Gastroesophageal sphincter (tissue), 4 donors: ENCODE measurements around the gene PXK. TPM values are rescaled to one million over a fixed set of nuclear protein-coding genes. Genes with fewer than 3 reads are reported as not detected.

Experiments
- ATAC-seq: fragments of 150-250 bp; one replicate; pipeline ENCODE4 v1.9.1; 2016; ENCODE audit warnings: mild to moderate bottlenecking, moderate library complexity
- H3K27ac ChIP-seq, 4 donors: fragments of 200-600 bp; sonication (generic) in 3 of 4; 1 replicate in 3 of 4; 2 replicates in 1 of 4; pipeline ENCODE4 v1.5.1; 2016 to 2019
- H3K27me3 ChIP-seq: fragments of 200-600 bp; sonication (generic); one replicate; pipeline ENCODE4 v1.5.1; 2019
- H3K36me3 ChIP-seq, 2 donors: fragments of 200-600 bp; sonication (generic); one replicate each; pipeline ENCODE4 v1.5.1; 2019; ENCODE audit warnings: control low read depth in 1 of 2
- H3K4me1 ChIP-seq, 3 donors: fragments of 200-600 bp; sonication (generic); 1 replicate in 2 of 3; 2 replicates in 1 of 3; pipeline ENCODE4 v1.5.1; 2016 to 2019; ENCODE audit warnings: control low read depth in 2 of 3
- H3K4me3 ChIP-seq, 2 donors: fragments of 200-600 bp; sonication (generic); one replicate each; pipeline ENCODE4 v1.5.1; 2019; ENCODE audit warnings: mild to moderate bottlenecking in 1 of 2, moderate library complexity in 1 of 2
- H3K9me3 ChIP-seq, 3 donors: fragments of 200-600 bp; sonication (generic); one replicate each; pipeline ENCODE4 v1.5.1; 2017 to 2019; ENCODE audit warnings: control low read depth in 2 of 3
- CTCF ChIP-seq, 4 experiments: fragments of 200-600 bp in 2 of 4; fragments of 450-650 bp in 2 of 4; sonication (generic) in 1 of 4; IDR thresholded peaks; one replicate each; pipeline ENCODE4 v1.5.1; 2017 to 2019; ENCODE audit warnings: antibody characterized with exemption in 4 of 4, mild to moderate bottlenecking in 2 of 4, moderate library complexity in 2 of 4
- EP300 ChIP-seq: sonication (generic); formaldehyde crosslinking; IDR thresholded peaks from one replicate; pipeline ENCODE4 v1.6.1; 2017; ENCODE audit warnings: antibody characterized with exemption, mild to moderate bottlenecking
- POLR2A ChIP-seq, 2 donors: fragments of 450-650 bp; IDR thresholded peaks; one replicate each; pipeline ENCODE4 v1.6.1; 2017; ENCODE audit warnings: antibody characterized with exemption in 2 of 2, mild to moderate bottlenecking in 2 of 2, moderate library complexity in 1 of 2
- POLR2AphosphoS5 ChIP-seq: sonication (generic); formaldehyde crosslinking; IDR thresholded peaks from one replicate; pipeline ENCODE4 v1.6.1; 2017; ENCODE audit warnings: antibody characterized with exemption
- WGBS, 2 donors: methylation state at CpG; one replicate each; pipeline ENCODE4 v1.1.5; 2018; ENCODE audit warnings: low coverage in 1 of 2; 5-methylcytosine and 5-hydroxymethylcytosine counted together
- total RNA-seq, 4 donors: library from RNA; depleted of rRNA; stranded (reverse); fragments of >200 nt; gene quantifications; one replicate each; pipeline ENCODE4 v1.1.0, GENCODE V29; 2016

The PXK gene
- total RNA-seq, 4 donors from 2014 or later, result 29.3 to 41.0 (median 34.4) TPM

DNA sequence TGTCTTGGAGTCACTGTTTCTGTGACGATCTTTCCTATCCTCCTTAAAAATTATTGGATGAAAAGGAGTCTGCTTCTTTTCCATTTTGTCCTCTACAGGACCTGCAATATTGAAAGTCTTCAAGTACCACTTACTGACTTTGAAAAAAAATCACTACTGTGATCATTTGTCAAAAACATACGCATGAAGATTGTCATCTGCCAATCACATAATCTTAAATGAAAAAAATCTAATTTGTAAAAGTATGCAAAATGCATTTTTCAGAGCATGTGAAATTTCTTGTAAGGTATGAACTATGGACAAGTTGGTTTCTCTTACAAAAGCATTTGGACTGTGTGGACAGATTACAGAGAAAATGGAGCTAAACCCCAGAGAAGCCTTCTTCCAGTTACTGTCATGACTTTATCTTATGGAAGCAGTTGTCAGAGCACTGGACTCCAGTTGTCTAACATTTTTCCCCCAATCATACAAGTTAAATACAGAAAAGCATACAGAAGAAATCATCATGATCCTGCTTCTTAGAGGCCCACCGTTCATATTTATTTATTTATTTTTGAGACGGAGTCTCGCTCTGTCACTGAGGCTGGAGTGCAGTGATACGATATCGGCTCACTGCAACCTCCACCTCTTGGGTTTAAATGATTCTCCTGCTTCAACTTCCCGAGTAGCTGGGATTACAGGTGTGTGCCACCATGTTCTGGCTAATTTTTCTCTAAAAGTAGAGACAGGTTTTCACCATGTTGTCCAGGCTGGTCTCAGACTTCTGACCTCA is 3.4 kb upstream of the PXK start:
- Histone ChIP-seq H3K27me3 (no peaks in the 10 kb centered on the region), H3K4me1 (peaks cover 0 to 45% (median under 1%) of the 10 kb centered on the region in 3 donors), H3K4me3 (no peak overlapping the region), H3K27ac (no peak overlapping the region), H3K36me3 (no peaks in the 10 kb centered on the region), H3K9me3 (no peaks in the 10 kb centered on the region)
- TF ChIP-seq POLR2AphosphoS5 (no peak), POLR2A (IDR thresholded peaks at IDR 0.05) (no peak)
- WGBS, 2 donors, result 76 to 88% methylated on average over 7 to 8 of the region's 8 CpGs
- ATAC-seq, result no peak

- TF ChIP-seq POLR2AphosphoS5, result no peak
- TF ChIP-seq CTCF (IDR thresholded peaks at IDR 0.05), result no peak
- no peak for TF ChIP-seq POLR2A (IDR thresholded peaks at IDR 0.05)
- no peak for TF ChIP-seq EP300
- WGBS, 2 donors, result 91 to 97% methylated on average over 3 to 5 of the region's 5 CpGs
- H3K9me3 ChIP-seq, result no peaks in the 10 kb centered on the region
- no peak for ATAC-seq
- H3K4me1 ChIP-seq, result peaks cover 0 to 45% (median 5%) of the 10 kb centered on the region in 3 donors
- no peaks in the 10 kb centered on the region for H3K36me3 ChIP-seq
- H3K27me3 ChIP-seq, result no peaks in the 10 kb centered on the region
- no peak overlapping the region for H3K27ac ChIP-seq
- no peak overlapping the region for H3K4me3 ChIP-seq
Observed at GRCh38 chr3:58329922-58330413, 2.7 kb upstream of the PXK start.

DNA sequence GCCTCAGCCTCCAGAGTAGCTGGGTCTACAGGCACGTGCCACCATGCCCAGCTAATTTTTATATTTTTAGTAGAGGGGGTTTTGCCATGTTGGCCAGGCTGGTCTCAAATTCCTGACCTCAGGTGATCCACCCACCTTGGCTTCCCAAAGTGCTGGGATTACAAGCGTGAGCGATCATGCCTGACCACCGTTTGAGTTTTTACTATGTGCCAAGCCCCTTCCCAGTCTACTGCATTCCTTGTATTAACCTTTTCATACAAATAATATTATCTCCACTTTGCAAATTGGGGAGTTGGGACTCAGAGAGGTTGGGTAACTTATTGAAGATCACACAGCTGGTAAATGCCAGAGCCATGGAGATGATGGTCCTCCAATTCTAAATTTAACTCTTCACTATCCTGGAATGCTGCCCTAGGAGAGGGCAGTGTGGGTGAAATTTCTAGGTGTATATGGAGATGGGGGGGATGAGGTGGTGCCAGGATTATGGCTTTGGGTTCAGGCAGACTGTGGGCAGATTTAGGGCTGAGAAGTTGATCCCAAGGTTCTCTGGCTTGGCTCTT is 1.0 kb upstream of the PXK start:
- Histone ChIP-seq H3K9me3 (no peaks in the 10 kb centered on the region), H3K36me3 (no peaks in the 10 kb centered on the region), H3K27ac (no peak overlapping the region), H3K27me3 (no peaks in the 10 kb centered on the region), H3K4me3 (no peak overlapping the region), H3K4me1 (peaks cover 0 to 45% (median 10%) of the 10 kb centered on the region in 3 donors)
- no peak for TF ChIP-seq POLR2AphosphoS5
- no peak for TF ChIP-seq EP300
- TF ChIP-seq POLR2A (IDR thresholded peaks at IDR 0.05), result no peak
- 66 to 85% methylated on average over 3 to 4 of the region's 4 CpGs for WGBS, 2 donors
- no peak for ATAC-seq

GRCh38 chr3:58333206-58334012 is 717 bp downstream of the PXK start:
- peak overlapping the region; percentile 39 to 87 (median 79) for H3K27ac ChIP-seq
- H3K27me3 ChIP-seq, result no peaks in the 10 kb centered on the region
- no peaks in the 10 kb centered on the region for H3K9me3 ChIP-seq
- no peaks in the 10 kb centered on the region for H3K36me3 ChIP-seq
- WGBS, 2 donors, result 0% methylated on average over 2 to 8 of the region's 37 CpGs
- TF ChIP-seq EP300 (no peak), CTCF (IDR thresholded peaks at IDR 0.05) (peak in 1 of 4 experiments; percentile 27), POLR2AphosphoS5 (no peak)
- peak overlapping the region; percentile 86 to 89 for H3K4me3 ChIP-seq
- peak; percentile 11 for ATAC-seq
- H3K4me1 ChIP-seq, result peaks cover 0 to 59% (median 10%) of the 10 kb centered on the region in 3 donors

GRCh38 chr3:58334013-58334321 is 1.3 kb downstream of the PXK start:
- TF ChIP-seq EP300 (no peak), CTCF (IDR thresholded peaks at IDR 0.05) (no peak), POLR2AphosphoS5 (no peak), POLR2A (IDR thresholded peaks at IDR 0.05) (no peak)
- no peaks in the 10 kb centered on the region for H3K27me3 ChIP-seq
- H3K9me3 ChIP-seq, result no peaks in the 10 kb centered on the region
- WGBS, 2 donors, result 0 to 20% methylated on average over 3 to 4 of the region's 4 CpGs
- H3K4me3 ChIP-seq, result peak overlapping the region; percentile 86 to 89
- H3K4me1 ChIP-seq, result peaks cover 0 to 59% (median 10%) of the 10 kb centered on the region in 3 donors
- no peak for ATAC-seq
- H3K36me3 ChIP-seq, result no peaks in the 10 kb centered on the region
- H3K27ac ChIP-seq, result peak overlapping the region in 3 of 4 donors; percentile 77 to 87 (median 81)
